H1 (cell line): Measurements from ENCODE around the gene HPN. TPM values are rescaled to one million over a fixed set of nuclear protein-coding genes. Genes with fewer than 3 reads are reported as not detected.
A peak's percentile ranks its signal among the peaks of the same experiment; 100 is the strongest.

Experiments
- CTCF ChIA-PET: fragments of 300-600 bp; sonication (Branson Sonifier 250); formaldehyde crosslinking; loops from one replicate; lab custom pipeline; 2021; ENCODE audit not compliant: partially characterized antibody; lab: Charles Lee
- POLR2A ChIA-PET: fragments of 300-600 bp; sonication (Branson Sonifier 250); formaldehyde crosslinking; loops from one replicate; lab custom pipeline; 2021; ENCODE audit warnings: inconsistent platforms; ENCODE audit not compliant: partially characterized antibody; lab: Charles Lee
- DNase-seq, 2 experiments: peaks; one replicate each; pipeline versions ENCODE4 v3.0.0 to v3.0.0-alpha.2; 2010 to 2022; ENCODE audit warnings: low spot score in 2 of 2, low read depth in 1 of 2, mixed read lengths in 1 of 2
- FAIRE-seq: peaks from 2 replicates; lab custom pipeline; 2011; peaks lifted over from hg19 to GRCh38; lab: Jason Lieb, UNC
- H2AFZ ChIP-seq: 2 replicates; pipeline ENCODE4 v1.8.1; 2012; ENCODE audit warnings: low read length, inconsistent platforms
- H2AK5ac ChIP-seq: 2 replicates; pipeline ENCODE4 v1.6.1; 2013; ENCODE audit warnings: low read depth, low read length
- H2BK120ac ChIP-seq: replicated peaks from 2 replicates; pipeline ENCODE3; 2013; ENCODE audit warnings: low read depth, low read length, inconsistent platforms
- H2BK12ac ChIP-seq: 2 replicates; pipeline ENCODE4 v1.6.1; 2013; ENCODE audit warnings: low read depth, low read length
- H2BK15ac ChIP-seq: 2 replicates; pipeline ENCODE4 v1.6.1; 2013; ENCODE audit warnings: low read length
- H2BK20ac ChIP-seq: 2 replicates; pipeline ENCODE4 v1.6.1; 2013; ENCODE audit warnings: low read length
- H2BK5ac ChIP-seq: 2 replicates; pipeline ENCODE4 v1.6.1; 2013; ENCODE audit warnings: low read depth, low read length
- H3K14ac ChIP-seq: 2 replicates; pipeline ENCODE4 v1.6.1; 2013; ENCODE audit warnings: inconsistent platforms; ENCODE audit not compliant: insufficient read length
- H3K18ac ChIP-seq: 2 replicates; pipeline ENCODE4 v1.6.1; 2013; ENCODE audit warnings: low read length; ENCODE audit errors: extremely low read depth
- H3K23ac ChIP-seq: 2 replicates; pipeline ENCODE4 v1.6.1; 2013; ENCODE audit warnings: inconsistent platforms; ENCODE audit not compliant: insufficient read length
- H3K23me2 ChIP-seq: 2 replicates; pipeline ENCODE4 v1.6.1; 2013; ENCODE audit warnings: low read depth, low read length
- H3K27ac ChIP-seq: 2 replicates; pipeline ENCODE4 v1.6.1; 2011; ENCODE audit warnings: low read depth, low read length, inconsistent platforms
- H3K27me3 ChIP-seq, 4 experiments: replicated peaks in 1 of 4; 1 replicate in 1 of 4; 2 replicates in 3 of 4; pipeline versions ENCODE4 v1.6.1 to v1.8.1; 2011 to 2013; ENCODE audit warnings: low read length in 3 of 4, mild to moderate bottlenecking in 3 of 4, inconsistent platforms in 2 of 4, mixed read lengths in 2 of 4, moderate library complexity in 1 of 4; ENCODE audit not compliant: control insufficient read depth in 3 of 4, insufficient read depth in 3 of 4; ENCODE audit errors: extremely low read depth in 1 of 4
- H3K36me3 ChIP-seq, 4 experiments: 2 replicates each; pipeline versions ENCODE4 v1.6.1 to v1.8.1; 2011 to 2013; ENCODE audit warnings: mild to moderate bottlenecking in 4 of 4, low read length in 3 of 4, moderate library complexity in 2 of 4, control low read depth in 1 of 4, inconsistent platforms in 1 of 4; ENCODE audit not compliant: insufficient read depth in 4 of 4, control insufficient read depth in 2 of 4
- H3K4ac ChIP-seq: replicated peaks from 2 replicates; pipeline ENCODE3; 2013; ENCODE audit warnings: low read length, low read depth, mixed read lengths, inconsistent platforms; ENCODE audit not compliant: insufficient read length
- H3K4me1 ChIP-seq, 4 experiments: replicated peaks in 1 of 4; 1 replicate in 1 of 4; 2 replicates in 3 of 4; pipeline versions ENCODE4 v1.6.1 to v1.8.1; 2011 to 2013; ENCODE audit warnings: low read length in 3 of 4, inconsistent platforms in 2 of 4, mixed read lengths in 1 of 4; ENCODE audit not compliant: insufficient read depth in 4 of 4, control insufficient read depth in 3 of 4
- H3K4me2 ChIP-seq, 2 experiments: 2 replicates each; pipeline versions ENCODE4 v1.6.1 to v1.8.1; 2011 to 2013; ENCODE audit warnings: low read depth in 2 of 2, low read length in 2 of 2, control low read depth in 1 of 2, inconsistent platforms in 1 of 2, mild to moderate bottlenecking in 1 of 2; ENCODE audit not compliant: insufficient read depth in 1 of 2
- H3K4me3 ChIP-seq, 4 experiments: fragments of 200-600, 300-600 bp in 1 of 4; sonication (generic), shearing (Covaris generic), sonication (Bioruptor Twin) in 1 of 4; 2 replicates each; pipeline versions ENCODE4 v1.5.1 to v1.8.1; 2011 to 2016; ENCODE audit warnings: low read length in 4 of 4, low read depth in 3 of 4, control low read depth in 2 of 4, inconsistent platforms in 2 of 4, mild to moderate bottlenecking in 2 of 4, mixed read lengths in 1 of 4, moderate library complexity in 1 of 4; ENCODE audit not compliant: insufficient read depth in 2 of 4; ENCODE audit errors: extremely low read depth in 1 of 4
- H3K56ac ChIP-seq: replicated peaks from 2 replicates; pipeline ENCODE3; 2013; ENCODE audit warnings: low read depth, mild to moderate bottlenecking, mixed read lengths, low read length, inconsistent platforms; ENCODE audit not compliant: insufficient read length
- H3K79me1 ChIP-seq: 2 replicates; pipeline ENCODE4 v1.6.1; 2013; ENCODE audit warnings: low read depth, low read length, control low read depth
- H3K79me2 ChIP-seq, 2 experiments: 2 replicates each; pipeline versions ENCODE4 v1.6.1 to v1.8.1; 2012 to 2013; ENCODE audit warnings: low read length in 2 of 2, mild to moderate bottlenecking in 2 of 2, inconsistent platforms in 1 of 2; ENCODE audit not compliant: insufficient read depth in 2 of 2, control insufficient read depth in 1 of 2
- H3K9ac ChIP-seq, 4 experiments: replicated peaks in 1 of 4; 1 replicate in 1 of 4; 2 replicates in 3 of 4; pipeline versions ENCODE4 v1.6.1 to v1.8.1; 2011 to 2013; ENCODE audit warnings: low read depth in 3 of 4, low read length in 3 of 4, control low read depth in 2 of 4, mild to moderate bottlenecking in 2 of 4, moderate library complexity in 2 of 4, inconsistent platforms in 1 of 4; ENCODE audit errors: extremely low read depth in 1 of 4
- H3K9me3 ChIP-seq, 2 experiments: 2 replicates each; pipeline versions ENCODE4 v1.6.1 to v1.8.1; 2012 to 2013; ENCODE audit warnings: mild to moderate bottlenecking in 2 of 2, moderate library complexity in 2 of 2, control low read depth in 1 of 2, inconsistent platforms in 1 of 2, low read depth in 1 of 2, low read length in 1 of 2, mixed read lengths in 1 of 2; ENCODE audit not compliant: insufficient read depth in 2 of 2
- H4K20me1 ChIP-seq, 2 experiments: replicated peaks in 1 of 2; 2 replicates each; pipeline versions ENCODE3 to v1.8.1; 2011 to 2013; ENCODE audit warnings: inconsistent platforms in 2 of 2, low read length in 2 of 2, mild to moderate bottlenecking in 1 of 2; ENCODE audit not compliant: insufficient read depth in 2 of 2, control insufficient read depth in 1 of 2
- H4K5ac ChIP-seq: 2 replicates; pipeline ENCODE4 v1.6.1; 2013; ENCODE audit warnings: low read length, low read depth, mixed read lengths, inconsistent platforms; ENCODE audit not compliant: insufficient read length
- H4K8ac ChIP-seq: 2 replicates; pipeline ENCODE4 v1.8.0; 2013; ENCODE audit warnings: mild to moderate bottlenecking, moderate library complexity, low read length, inconsistent platforms; ENCODE audit not compliant: insufficient read depth; ENCODE audit errors: extremely low read depth
- H4K91ac ChIP-seq: replicated peaks from 2 replicates; pipeline ENCODE3; 2013; ENCODE audit warnings: low read length, mixed read lengths, inconsistent platforms; ENCODE audit not compliant: insufficient read length
- CREB1 ChIP-seq: IDR thresholded peaks from 2 replicates; pipeline ENCODE4 v1.6.1; 2012; ENCODE audit warnings: inconsistent platforms
- GABPA ChIP-seq: IDR thresholded peaks from 2 replicates; pipeline ENCODE4 v1.6.1; 2011; ENCODE audit warnings: mild to moderate bottlenecking, low read length, moderate library complexity, borderline replicate concordance; ENCODE audit not compliant: insufficient read depth
- JUN ChIP-seq: IDR thresholded peaks from 2 replicates; pipeline ENCODE4 v1.6.1; 2011; ENCODE audit warnings: low read depth, mild to moderate bottlenecking, improper control_type of control experiment, low read length
- SIX5 ChIP-seq: IDR thresholded peaks from 2 replicates; pipeline ENCODE4 v1.6.1; 2011; ENCODE audit warnings: mild to moderate bottlenecking, low read depth, low read length
- TAF7 ChIP-seq: optimal IDR thresholded peaks from 2 replicates; pipeline ENCODE3; 2011; ENCODE audit warnings: low read depth, mild to moderate bottlenecking, inconsistent platforms, low read length, moderate library complexity, borderline replicate concordance
- TCF12 ChIP-seq: IDR thresholded peaks from 2 replicates; pipeline ENCODE4 v1.6.1; 2011; ENCODE audit warnings: low read depth, mild to moderate bottlenecking, low read length
- TEAD4 ChIP-seq: IDR thresholded peaks from 2 replicates; pipeline ENCODE4 v1.6.1; 2012; ENCODE audit warnings: low read depth, low read length, inconsistent platforms, mixed read lengths
- WGBS, 2 experiments: shearing (Covaris generic) in 1 of 2; methylation state at CpG; one replicate each; pipeline versions ENCODE4 v1.1.6 to v1.1.7; 2013 to 2015; ENCODE audit warnings: low lambda C conversion rate in 2 of 2, mixed read lengths in 2 of 2, inconsistent platforms in 1 of 2, low coverage in 1 of 2, missing lambda C conversion rate in 1 of 2; ENCODE audit not compliant: insufficient replicate concordance in 2 of 2, insufficient coverage in 1 of 2, insufficient read length in 1 of 2; ENCODE audit errors: extremely low coverage in 1 of 2, missing lambda C conversion rate in 1 of 2; 5-methylcytosine and 5-hydroxymethylcytosine counted together
- polyA plus RNA-seq, 7 experiments: library from polyadenylated mRNA; depleted of rRNA in 3 of 7; stranded (reverse) in 5 of 7; unstranded in 2 of 7; fragments of >200 nt in 5 of 7; fragments of 200-250 nt in 2 of 7; gene quantifications; 1 replicate in 5 of 7; 2 replicates in 1 of 7; 4 replicates in 1 of 7; pipeline versions ENCODE4 v1.2.1 to v1.2.3, GENCODE V29; 2011 to 2013; ENCODE audit warnings: missing spikeins in 2 of 7, mixed read lengths in 2 of 7
- total RNA-seq: library from RNA; stranded (reverse); fragmentation: NEBNext Ultra II Directional; extraction: Animal tissue kit (Norgen Biotek cat#: 25700); gene quantifications from 2 replicates; pipeline ENCODE4 v1.2.1, GENCODE V29; 2021

Gene HPN
- total and polyA plus RNA-seq, 2 of the 8 experiments (the other 6 are each of a cell fraction or from before 2014, with no cell fraction given) = 14.7 to 33.7 TPM

DNA sequence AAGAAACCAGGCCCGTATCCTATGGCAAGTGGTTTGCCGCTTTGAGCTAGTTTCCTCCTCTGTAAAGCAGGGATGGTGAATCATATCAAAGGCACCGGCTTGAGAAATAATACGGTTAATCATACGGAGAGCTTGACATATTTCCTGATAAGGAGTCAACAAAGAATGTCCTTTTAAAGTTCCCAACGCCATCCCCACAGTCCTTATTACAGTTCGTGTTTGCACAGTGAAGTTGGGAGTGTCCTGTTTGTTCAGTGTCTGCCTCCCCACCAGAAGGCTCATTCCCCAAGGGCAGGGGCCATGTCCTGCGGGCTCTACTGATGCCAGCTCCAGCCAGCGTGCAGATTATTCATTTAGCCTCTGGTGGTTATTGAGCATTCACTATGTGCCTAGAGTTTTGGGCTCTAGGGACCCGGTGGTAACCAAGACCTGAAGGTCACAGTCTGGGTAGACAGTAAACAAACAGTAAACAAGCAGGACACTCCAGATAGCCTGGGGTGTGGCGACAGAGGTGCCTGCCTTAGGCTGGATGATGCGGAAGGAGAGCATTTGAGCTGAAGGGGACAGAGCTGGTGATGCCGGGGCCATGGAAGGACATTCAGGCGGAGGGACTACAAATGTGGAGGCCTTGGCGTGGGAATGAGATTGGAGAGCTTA is 35.1 kb upstream of the HPN start:
- no peak overlapping the region for H3K27ac ChIP-seq
- no peak overlapping the region for H3K18ac ChIP-seq
- peaks cover 8 to 23% (median 9%) of the 10 kb centered on the region in 4 experiments for H3K4me1 ChIP-seq
- H2AK5ac ChIP-seq = no peak overlapping the region
- H3K36me3 ChIP-seq = peaks cover 24 to 44% (median 36%) of the 10 kb centered on the region in 4 experiments
- no peak overlapping the region for H3K9ac ChIP-seq
- H3K4me2 ChIP-seq = no peak overlapping the region
- no peak overlapping the region for H3K14ac ChIP-seq
- ChIA-PET POLR2A (interaction anchor here (0.6 to 22.5 kb wide), 6 partner anchors 11 to 890 kb away, joined by 3 to 366 read pairs (median 4); partner anchors contain the start of genes SCN1B and ZNF792), CTCF (interaction anchor here (1.2 to 12.2 kb wide), 4 partner anchors 15 to 168 kb away, joined by 3 to 174 read pairs (median 5); partner anchors contain the start of gene ZNF30)
- no peak overlapping the region for H2BK120ac ChIP-seq
- H2AFZ ChIP-seq = no peak overlapping the region
- H2BK12ac ChIP-seq = no peak overlapping the region
- no peak for TF ChIP-seq GABPA
- no peak for TF ChIP-seq TAF7
- TF ChIP-seq JUN = no peak
- TF ChIP-seq CREB1 = no peak
- TF ChIP-seq TCF12 = no peak
- no peak for TF ChIP-seq TEAD4
- no peak for TF ChIP-seq SIX5
- 0 out of 2 replicates have a peak overlapping the region, but pooled peaks have one; percentile 2 for H2BK5ac ChIP-seq
- H4K5ac ChIP-seq = no peak overlapping the region
- no peak overlapping the region for H4K91ac ChIP-seq
- H3K4me3 ChIP-seq = no peak overlapping the region
- H2BK20ac ChIP-seq = no peak overlapping the region
- peaks cover 30 to 40% of the 10 kb centered on the region in 2 experiments for H4K20me1 ChIP-seq
- no peak overlapping the region for H2BK15ac ChIP-seq
- H4K8ac ChIP-seq = no peak overlapping the region
- H3K56ac ChIP-seq = no peak overlapping the region
- FAIRE-seq = no peak
- peaks cover 15% of the 10 kb centered on the region for H3K79me1 ChIP-seq
- 95% methylated on average over 15 of the region's 15 CpGs; no CpG with 5 or more reads in 1 of the 2 experiments for WGBS, 2 experiments
- no peaks in the 10 kb centered on the region for H3K9me3 ChIP-seq
- no peaks in the 10 kb centered on the region for H3K27me3 ChIP-seq
- DNase-seq = no peak
- no peak overlapping the region for H3K4ac ChIP-seq
- H3K23me2 ChIP-seq = peaks cover 2% of the 10 kb centered on the region; the same call in 1 of the 2 replicates
- peaks cover 25 to 60% of the 10 kb centered on the region in 2 experiments for H3K79me2 ChIP-seq
- H3K23ac ChIP-seq = no peak overlapping the region
